Measurements from ENCODE around the gene BSND.

BSND gene

GRCh38 chr1:54987427-54987826 lies 11.3 kb upstream of the BSND start:
- H3K4me3 ChIP-seq (ENCODE audit: low read depth, low read length) = no peak overlapping the region
- no peaks in the 10 kb centered on the region for H3K9me3 ChIP-seq (ENCODE audit: control insufficient read depth, insufficient read depth, low read length)
- no peaks in the 10 kb centered on the region for H3K27me3 ChIP-seq (ENCODE audit: control insufficient read depth, insufficient read depth, low read length)
- no peaks in the 10 kb centered on the region for H3K36me3 ChIP-seq (ENCODE audit: control insufficient read depth, insufficient read depth, low read length)
- H3K9ac ChIP-seq (ENCODE audit: low read depth, low read length) = no peak overlapping the region
- no peaks in the 10 kb centered on the region for H3K4me1 ChIP-seq (ENCODE audit: control insufficient read depth, insufficient read depth, low read length)

- Histone ChIP-seq H3K27me3 (ENCODE audit: control insufficient read depth, insufficient read depth, low read length) (no peaks in the 10 kb centered on the region), H3K9ac (ENCODE audit: low read depth, low read length) (no peak overlapping the region)
Observed at GRCh38 chr1:54987919-54988705, 10.6 kb upstream of the BSND start.

GRCh38 chr1:54988975-54989374 lies 9.8 kb upstream of the BSND start:
- H3K27me3 ChIP-seq (ENCODE audit: control insufficient read depth, insufficient read depth, low read length) = peaks cover under 1% of the 10 kb centered on the region
- H3K4me3 ChIP-seq (ENCODE audit: low read depth, low read length) = no peak overlapping the region
- no peak overlapping the region for H3K9ac ChIP-seq (ENCODE audit: low read depth, low read length)
- H3K9me3 ChIP-seq (ENCODE audit: control insufficient read depth, insufficient read depth, low read length) = no peaks in the 10 kb centered on the region
- H3K4me1 ChIP-seq (ENCODE audit: control insufficient read depth, insufficient read depth, low read length) = no peaks in the 10 kb centered on the region
- H3K36me3 ChIP-seq (ENCODE audit: control insufficient read depth, insufficient read depth, low read length) = no peaks in the 10 kb centered on the region

More at GRCh38 chr1:54987919-54988705, 10.6 kb upstream of the BSND start:
- no peaks in the 10 kb centered on the region for H3K4me1 ChIP-seq (ENCODE audit: control insufficient read depth, insufficient read depth, low read length)
- no peak overlapping the region for H3K4me3 ChIP-seq (ENCODE audit: low read depth, low read length)
- no peaks in the 10 kb centered on the region for H3K36me3 ChIP-seq (ENCODE audit: control insufficient read depth, insufficient read depth, low read length)
- no peaks in the 10 kb centered on the region for H3K9me3 ChIP-seq (ENCODE audit: control insufficient read depth, insufficient read depth, low read length)

- peaks cover 4% of the 10 kb centered on the region for H3K27me3 ChIP-seq (ENCODE audit: control insufficient read depth, insufficient read depth, low read length)
- H3K36me3 ChIP-seq (ENCODE audit: control insufficient read depth, insufficient read depth, low read length) = no peaks in the 10 kb centered on the region
- H3K4me3 ChIP-seq (ENCODE audit: low read depth, low read length) = no peak overlapping the region
- no peaks in the 10 kb centered on the region for H3K9me3 ChIP-seq (ENCODE audit: control insufficient read depth, insufficient read depth, low read length)
- no peak overlapping the region for H3K9ac ChIP-seq (ENCODE audit: low read depth, low read length)
- no peaks in the 10 kb centered on the region for H3K4me1 ChIP-seq (ENCODE audit: control insufficient read depth, insufficient read depth, low read length)
Observed at GRCh38 chr1:54989473-54989872, 9.3 kb upstream of the BSND start.

GRCh38 chr1:54989968-54990810 lies 8.5 kb upstream of the BSND start:
- H3K27me3 ChIP-seq (ENCODE audit: control insufficient read depth, insufficient read depth, low read length) = peaks cover 4% of the 10 kb centered on the region
- peaks cover 4% of the 10 kb centered on the region for H3K4me1 ChIP-seq (ENCODE audit: control insufficient read depth, insufficient read depth, low read length)
- no peaks in the 10 kb centered on the region for H3K36me3 ChIP-seq (ENCODE audit: control insufficient read depth, insufficient read depth, low read length)
- H3K9me3 ChIP-seq (ENCODE audit: control insufficient read depth, insufficient read depth, low read length) = no peaks in the 10 kb centered on the region
- no peak overlapping the region for H3K9ac ChIP-seq (ENCODE audit: low read depth, low read length)
- no peak overlapping the region for H3K4me3 ChIP-seq (ENCODE audit: low read depth, low read length)

- H3K4me3 ChIP-seq (ENCODE audit: low read depth, low read length) = no peak overlapping the region
- H3K36me3 ChIP-seq (ENCODE audit: control insufficient read depth, insufficient read depth, low read length) = no peaks in the 10 kb centered on the region
- no peaks in the 10 kb centered on the region for H3K9me3 ChIP-seq (ENCODE audit: control insufficient read depth, insufficient read depth, low read length)
- H3K4me1 ChIP-seq (ENCODE audit: control insufficient read depth, insufficient read depth, low read length) = peaks cover 7% of the 10 kb centered on the region
- H3K9ac ChIP-seq (ENCODE audit: low read depth, low read length) = no peak overlapping the region
- H3K27me3 ChIP-seq (ENCODE audit: control insufficient read depth, insufficient read depth, low read length) = peaks cover 4% of the 10 kb centered on the region
Observed at GRCh38 chr1:54990916-54991315, 7.8 kb upstream of the BSND start.

GRCh38 chr1:54991939-54992338 lies 6.8 kb upstream of the BSND start:
- Histone ChIP-seq H3K9ac (ENCODE audit: low read depth, low read length) (no peak overlapping the region), H3K4me1 (ENCODE audit: control insufficient read depth, insufficient read depth, low read length) (peaks cover 7% of the 10 kb centered on the region), H3K27me3 (ENCODE audit: control insufficient read depth, insufficient read depth, low read length) (peaks cover 12% of the 10 kb centered on the region), H3K9me3 (ENCODE audit: control insufficient read depth, insufficient read depth, low read length) (no peaks in the 10 kb centered on the region), H3K36me3 (ENCODE audit: control insufficient read depth, insufficient read depth, low read length) (no peaks in the 10 kb centered on the region), H3K4me3 (ENCODE audit: low read depth, low read length) (no peak overlapping the region)

GRCh38 chr1:54993140-54993539 lies 5.6 kb upstream of the BSND start:
- Histone ChIP-seq H3K4me1 (ENCODE audit: control insufficient read depth, insufficient read depth, low read length) (peaks cover 11% of the 10 kb centered on the region), H3K9ac (ENCODE audit: low read depth, low read length) (no peak overlapping the region), H3K27me3 (ENCODE audit: control insufficient read depth, insufficient read depth, low read length) (peaks cover 23% of the 10 kb centered on the region), H3K9me3 (ENCODE audit: control insufficient read depth, insufficient read depth, low read length) (no peaks in the 10 kb centered on the region), H3K4me3 (ENCODE audit: low read depth, low read length) (no peak overlapping the region), H3K36me3 (ENCODE audit: control insufficient read depth, insufficient read depth, low read length) (no peaks in the 10 kb centered on the region)

- H3K27me3 ChIP-seq (ENCODE audit: control insufficient read depth, insufficient read depth, low read length) = peaks cover 36% of the 10 kb centered on the region
- no peaks in the 10 kb centered on the region for H3K9me3 ChIP-seq (ENCODE audit: control insufficient read depth, insufficient read depth, low read length)
- peaks cover 11% of the 10 kb centered on the region for H3K4me1 ChIP-seq (ENCODE audit: control insufficient read depth, insufficient read depth, low read length)
- no peaks in the 10 kb centered on the region for H3K36me3 ChIP-seq (ENCODE audit: control insufficient read depth, insufficient read depth, low read length)
- no peak overlapping the region for H3K4me3 ChIP-seq (ENCODE audit: low read depth, low read length)
- no peak overlapping the region for H3K9ac ChIP-seq (ENCODE audit: low read depth, low read length)
Observed at GRCh38 chr1:54994355-54994990, 4.3 kb upstream of the BSND start.

- Histone ChIP-seq H3K9me3 (ENCODE audit: control insufficient read depth, insufficient read depth, low read length) (no peaks in the 10 kb centered on the region), H3K9ac (ENCODE audit: low read depth, low read length) (no peak overlapping the region), H3K27me3 (ENCODE audit: control insufficient read depth, insufficient read depth, low read length) (peaks cover 42% of the 10 kb centered on the region), H3K4me3 (ENCODE audit: low read depth, low read length) (no peak overlapping the region), H3K36me3 (ENCODE audit: control insufficient read depth, insufficient read depth, low read length) (no peaks in the 10 kb centered on the region), H3K4me1 (ENCODE audit: control insufficient read depth, insufficient read depth, low read length) (peaks cover 11% of the 10 kb centered on the region)
Observed at GRCh38 chr1:54995013-54995760, 3.5 kb upstream of the BSND start.

GRCh38 chr1:54995835-54996234 lies 2.9 kb upstream of the BSND start:
- H3K27me3 ChIP-seq (ENCODE audit: control insufficient read depth, insufficient read depth, low read length) = peaks cover 46% of the 10 kb centered on the region
- H3K4me3 ChIP-seq (ENCODE audit: low read depth, low read length) = no peak overlapping the region
- no peaks in the 10 kb centered on the region for H3K9me3 ChIP-seq (ENCODE audit: control insufficient read depth, insufficient read depth, low read length)

More at GRCh38 chr1:54995835-54996234, 2.9 kb upstream of the BSND start:
- H3K9ac ChIP-seq (ENCODE audit: low read depth, low read length) = no peak overlapping the region
- peaks cover 11% of the 10 kb centered on the region for H3K4me1 ChIP-seq (ENCODE audit: control insufficient read depth, insufficient read depth, low read length)
- H3K36me3 ChIP-seq (ENCODE audit: control insufficient read depth, insufficient read depth, low read length) = no peaks in the 10 kb centered on the region
